ENCODE measurements around the gene TACC2.

Gene TACC2

GRCh38 chr10:122055252-122055651 lies 66.3 kb downstream of the TACC2 start:
- H4K20me1 ChIP-seq (ENCODE audit: insufficient read depth) = no peaks in the 10 kb centered on the region
- H3K27me3 ChIP-seq (ENCODE audit: insufficient read depth, low read depth) = no peaks in the 10 kb centered on the region
- H3K36me3 ChIP-seq (ENCODE audit: insufficient read depth) = no peaks in the 10 kb centered on the region
- no peak overlapping the region for H3K4me2 ChIP-seq
- no peak overlapping the region for H3K4me3 ChIP-seq (IDR thresholded peaks at IDR 0.05; ENCODE audit: insufficient read depth, low read depth, low read length)
- no peak overlapping the region for H3K9ac ChIP-seq
- no peak for TF ChIP-seq CTCF (conservative IDR thresholded peaks at IDR 0.05; ENCODE audit: low read depth, low read length)
- H2AFZ ChIP-seq (ENCODE audit: low read depth) = no peak overlapping the region
- H3K79me2 ChIP-seq (ENCODE audit: insufficient read depth, low read depth) = no peaks in the 10 kb centered on the region
- no peak overlapping the region for H3K27ac ChIP-seq
- no peaks in the 10 kb centered on the region for H3K4me1 ChIP-seq (ENCODE audit: low read depth, poor library complexity, severe bottlenecking)

- no peak overlapping the region for H2AFZ ChIP-seq (ENCODE audit: low read depth)
- no peaks in the 10 kb centered on the region for H4K20me1 ChIP-seq (ENCODE audit: insufficient read depth)
- no peaks in the 10 kb centered on the region for H3K27me3 ChIP-seq (ENCODE audit: insufficient read depth, low read depth)
- no peak for TF ChIP-seq CTCF (conservative IDR thresholded peaks at IDR 0.05; ENCODE audit: low read depth, low read length)
- H3K4me3 ChIP-seq (IDR thresholded peaks at IDR 0.05; ENCODE audit: insufficient read depth, low read depth, low read length) = no peak overlapping the region
- H3K9ac ChIP-seq = no peak overlapping the region
- no peaks in the 10 kb centered on the region for H3K79me2 ChIP-seq (ENCODE audit: insufficient read depth, low read depth)
- H3K4me2 ChIP-seq = no peak overlapping the region
- H3K27ac ChIP-seq = no peak overlapping the region
- no peaks in the 10 kb centered on the region for H3K36me3 ChIP-seq (ENCODE audit: insufficient read depth)
- no peaks in the 10 kb centered on the region for H3K4me1 ChIP-seq (ENCODE audit: low read depth, poor library complexity, severe bottlenecking)
Measured at GRCh38 chr10:122056431-122057094, 67.6 kb downstream of the TACC2 start.

DNA sequence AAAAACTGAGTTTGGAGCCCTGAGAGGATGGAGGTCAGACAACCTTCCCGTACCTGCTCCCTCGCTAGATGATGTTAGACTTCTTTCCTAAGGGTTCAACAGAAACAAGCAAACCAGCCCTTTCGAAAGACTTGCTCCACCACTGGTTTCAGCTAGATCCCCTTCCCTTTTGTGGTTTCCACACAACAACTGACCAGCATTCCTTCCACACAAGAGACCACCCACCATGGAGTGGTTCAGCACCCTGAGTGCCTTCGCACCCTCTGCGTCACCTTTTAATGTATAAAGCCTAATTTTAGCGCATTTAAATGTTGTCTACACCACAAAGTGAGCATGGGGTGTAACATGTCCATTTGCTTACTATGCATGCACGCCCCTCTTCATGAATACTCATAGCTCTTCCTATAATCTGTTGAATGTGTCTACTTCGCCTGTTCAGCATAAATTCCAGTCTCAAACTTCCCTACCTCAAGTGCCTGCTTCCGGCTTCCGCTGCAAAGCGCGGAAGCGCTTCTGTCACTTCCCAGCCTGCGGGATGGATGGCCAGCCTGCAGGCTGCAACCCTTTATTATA lies 69.0 kb downstream of the TACC2 start:
- Histone ChIP-seq H3K27me3 (ENCODE audit: insufficient read depth, low read depth) (no peaks in the 10 kb centered on the region), H3K27ac (no peak overlapping the region), H3K79me2 (ENCODE audit: insufficient read depth, low read depth) (no peaks in the 10 kb centered on the region), H3K4me2 (no peak overlapping the region), H3K9ac (no peak overlapping the region), H3K4me3 (IDR thresholded peaks at IDR 0.05; ENCODE audit: insufficient read depth, low read depth, low read length) (no peak overlapping the region), H4K20me1 (ENCODE audit: insufficient read depth) (no peaks in the 10 kb centered on the region), H3K4me1 (ENCODE audit: low read depth, poor library complexity, severe bottlenecking) (no peaks in the 10 kb centered on the region), H3K36me3 (ENCODE audit: insufficient read depth) (no peaks in the 10 kb centered on the region), H2AFZ (ENCODE audit: low read depth) (no peak overlapping the region)
- TF ChIP-seq CTCF (conservative IDR thresholded peaks at IDR 0.05; ENCODE audit: low read depth, low read length) = no peak

GRCh38 chr10:122060250-122060649 lies 71.3 kb downstream of the TACC2 start:
- no peaks in the 10 kb centered on the region for H3K79me2 ChIP-seq (ENCODE audit: insufficient read depth, low read depth)
- no peak overlapping the region for H3K9ac ChIP-seq
- no peak overlapping the region for H2AFZ ChIP-seq (ENCODE audit: low read depth)
- no peaks in the 10 kb centered on the region for H3K4me1 ChIP-seq (ENCODE audit: low read depth, poor library complexity, severe bottlenecking)
- TF ChIP-seq CTCF (conservative IDR thresholded peaks at IDR 0.05; ENCODE audit: low read depth, low read length) = no peak
- no peaks in the 10 kb centered on the region for H4K20me1 ChIP-seq (ENCODE audit: insufficient read depth)
- no peaks in the 10 kb centered on the region for H3K27me3 ChIP-seq (ENCODE audit: insufficient read depth, low read depth)
- H3K36me3 ChIP-seq (ENCODE audit: insufficient read depth) = no peaks in the 10 kb centered on the region
- H3K4me2 ChIP-seq = no peak overlapping the region
- no peak overlapping the region for H3K27ac ChIP-seq
- no peak overlapping the region for H3K4me3 ChIP-seq (IDR thresholded peaks at IDR 0.05; ENCODE audit: insufficient read depth, low read depth, low read length)
